ENCODE results near the gene LRRN2. TPM values are rescaled to one million over a fixed set of nuclear protein-coding genes. Genes with fewer than 3 reads are reported as not detected.
"Not testable (repeated sequence)": the region's sequence is repeated elsewhere in the genome, so short reads cannot be mapped to it uniquely, and the experiment has no call there.

LRRN2 gene
- total RNA-seq, 2 donors from 2014 or later = 5.6 to 23.0 TPM

DNA sequence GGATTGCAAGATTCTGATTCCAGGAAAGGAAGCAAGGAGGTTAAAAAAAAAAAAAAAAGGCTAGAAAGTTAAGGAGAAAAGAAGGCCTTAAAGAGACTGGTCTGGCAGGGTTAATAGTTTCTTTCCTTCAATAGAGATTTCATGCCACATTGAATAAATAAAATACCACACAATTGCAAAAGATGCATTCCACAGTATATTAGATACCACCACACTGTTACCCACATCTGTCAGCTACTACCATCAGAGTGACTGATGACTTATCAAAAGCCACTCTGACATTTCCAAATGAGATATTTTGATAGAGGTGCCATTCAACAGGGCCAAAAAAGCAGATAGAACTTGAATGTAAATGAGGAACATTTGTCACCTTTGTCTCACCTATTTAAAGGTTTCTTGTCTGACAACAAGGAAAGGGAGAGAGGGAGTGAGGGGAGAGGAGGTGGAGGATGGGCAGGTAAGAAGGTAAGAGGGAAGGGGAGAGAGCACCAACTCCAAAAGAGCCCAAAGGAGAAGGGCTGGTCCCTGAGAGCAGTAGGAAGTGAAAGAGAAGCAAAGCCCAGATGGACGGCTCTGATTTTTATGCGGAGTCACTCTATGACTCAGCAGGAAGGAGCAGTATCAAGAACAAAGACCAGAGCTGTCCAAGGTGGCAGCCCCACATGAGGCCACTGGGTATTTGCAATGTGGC, 38.3 kb downstream of the LRRN2 start:
- peak; percentile 40 for ATAC-seq
- peak in 1 of 2 donors; percentile 42 for DNase-seq
- intact Hi-C loops (cut with DNase I, micrococcal nuclease) = no loop called here

DNA sequence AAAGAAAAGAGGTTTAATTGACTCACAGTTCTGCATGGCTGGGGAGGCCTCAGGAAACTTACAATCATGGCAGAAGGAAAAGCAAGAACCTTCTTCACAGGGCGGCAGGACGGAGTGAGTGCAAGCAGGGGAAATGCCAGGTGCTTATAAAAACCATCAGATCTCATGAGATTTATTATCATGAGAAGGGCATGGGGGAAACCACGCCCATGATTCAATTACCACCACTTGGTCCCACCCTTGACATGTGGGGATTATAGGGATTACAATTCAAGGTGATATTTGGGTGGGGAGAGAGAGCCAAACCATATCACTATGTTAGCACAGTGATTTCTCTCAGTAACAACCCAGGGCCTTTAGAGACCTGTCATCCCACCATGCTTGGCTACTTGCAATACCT, 39.9 kb downstream of the LRRN2 start:
- no peak for DNase-seq
- ATAC-seq = peak; percentile 18
- intact Hi-C loops (cut with DNase I, micrococcal nuclease) = no loop called here

DNA sequence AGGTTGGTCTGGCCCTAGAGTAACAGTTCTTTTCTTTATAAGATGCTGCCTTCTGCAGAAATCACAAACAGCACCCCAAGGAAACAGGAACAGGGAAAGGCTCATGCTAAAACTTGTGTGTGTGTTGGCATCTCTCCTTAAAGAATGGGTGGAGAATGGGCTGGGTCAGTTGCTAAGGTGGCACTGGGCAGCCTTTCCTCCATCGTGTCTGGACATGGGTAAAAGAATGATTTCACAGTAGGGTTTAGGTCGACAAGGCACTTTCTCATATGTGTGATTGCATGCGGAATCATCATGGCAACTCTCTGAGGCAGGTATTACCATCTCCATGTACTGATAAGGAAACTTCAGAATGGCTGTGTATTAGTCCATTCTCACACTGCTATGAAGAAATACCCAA, 40.3 kb downstream of the LRRN2 start:
- ATAC-seq (no peak), DNase-seq (no peak)
- intact Hi-C loops (cut with DNase I, micrococcal nuclease) = no loop called here

DNA sequence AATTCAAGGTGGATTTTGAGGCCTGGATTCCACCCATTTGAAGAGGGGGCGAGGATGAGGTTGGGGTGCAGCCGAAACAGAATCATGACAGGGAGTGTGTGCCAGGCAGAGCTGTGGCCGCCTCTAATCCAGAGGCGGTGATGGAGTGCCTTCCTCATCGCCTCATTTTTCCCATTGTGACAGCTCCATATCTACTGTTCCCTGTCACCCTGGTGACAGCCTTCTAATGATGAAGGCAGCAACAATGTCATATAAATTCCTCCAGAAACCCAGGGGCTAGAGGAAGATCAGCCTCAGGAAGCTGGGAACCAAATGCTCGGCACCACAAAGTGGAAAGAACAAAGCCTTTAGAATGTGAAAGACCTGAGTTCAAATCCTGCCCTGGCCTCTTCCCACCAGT, 42.0 kb downstream of the LRRN2 start:
- DNase-seq (no peak), ATAC-seq (no peak)
- intact Hi-C loops (cut with DNase I, micrococcal nuclease) = no loop called here

DNA sequence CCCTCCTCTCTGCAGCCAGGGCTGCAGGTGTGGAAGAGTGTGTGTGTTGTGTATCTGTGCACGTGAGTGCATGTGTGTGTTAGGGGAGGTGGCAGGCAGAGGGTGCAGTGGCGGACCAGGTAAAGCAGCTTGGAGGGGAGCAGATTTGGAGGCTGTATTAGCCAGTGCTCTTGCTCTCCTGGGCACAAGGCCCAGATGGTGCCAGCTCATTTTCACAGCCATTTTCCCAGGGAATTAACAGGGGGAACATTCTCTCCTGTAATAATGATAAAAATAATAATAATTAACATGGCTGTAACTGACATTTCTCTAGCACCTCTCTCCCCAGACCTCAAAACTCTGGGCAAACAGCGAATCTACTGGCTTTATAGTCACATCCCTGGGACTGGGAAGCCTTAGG, 43.6 kb downstream of the LRRN2 start:
- DNase-seq = no peak
- ATAC-seq = no peak
- intact Hi-C loops (cut with DNase I, micrococcal nuclease) = no loop called here

DNA sequence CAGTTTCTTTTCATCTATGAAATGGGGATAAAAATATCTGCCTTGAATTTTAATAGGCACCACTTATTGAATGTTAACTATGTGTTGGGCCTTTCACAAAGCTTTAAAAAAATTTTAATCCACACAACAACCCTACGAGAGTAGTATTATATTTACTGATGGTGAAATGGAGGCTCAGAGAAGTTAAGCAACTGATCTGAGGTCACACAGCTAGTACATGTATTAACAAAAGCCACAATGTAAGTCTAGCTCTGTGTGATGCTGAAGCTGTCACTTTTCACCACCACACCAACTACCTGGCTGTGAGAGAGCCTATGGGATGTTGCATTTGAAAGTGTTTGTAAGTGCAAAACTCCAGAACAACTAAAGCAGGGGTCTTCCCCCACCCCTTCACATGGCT, 44.1 kb downstream of the LRRN2 start:
- intact Hi-C loops (cut with DNase I, micrococcal nuclease) = no loop called here
- ATAC-seq = no peak
- no peak for DNase-seq

DNA sequence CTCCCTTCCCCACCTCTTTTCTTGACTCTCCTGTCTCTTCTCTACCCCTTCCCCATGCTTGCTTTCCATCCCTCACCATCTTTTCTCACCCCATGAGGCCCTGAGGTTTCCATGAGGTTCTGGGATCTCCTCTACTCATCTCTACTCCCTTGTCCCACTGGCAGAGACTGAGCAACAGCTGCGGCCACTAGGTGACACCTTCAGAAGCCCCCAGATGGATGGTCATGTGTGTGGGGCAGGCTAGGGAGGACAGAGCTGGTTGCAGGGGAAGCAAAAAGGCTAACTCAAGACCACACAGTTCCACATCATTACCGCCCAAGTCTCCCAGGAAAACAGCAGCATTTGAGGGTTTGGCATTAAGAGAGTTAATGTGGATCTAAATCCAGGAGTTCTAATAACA, 45.0 kb downstream of the LRRN2 start:
- intact Hi-C loops (cut with DNase I, micrococcal nuclease) = no loop called here
- no peak for DNase-seq
- no peak for ATAC-seq

DNA sequence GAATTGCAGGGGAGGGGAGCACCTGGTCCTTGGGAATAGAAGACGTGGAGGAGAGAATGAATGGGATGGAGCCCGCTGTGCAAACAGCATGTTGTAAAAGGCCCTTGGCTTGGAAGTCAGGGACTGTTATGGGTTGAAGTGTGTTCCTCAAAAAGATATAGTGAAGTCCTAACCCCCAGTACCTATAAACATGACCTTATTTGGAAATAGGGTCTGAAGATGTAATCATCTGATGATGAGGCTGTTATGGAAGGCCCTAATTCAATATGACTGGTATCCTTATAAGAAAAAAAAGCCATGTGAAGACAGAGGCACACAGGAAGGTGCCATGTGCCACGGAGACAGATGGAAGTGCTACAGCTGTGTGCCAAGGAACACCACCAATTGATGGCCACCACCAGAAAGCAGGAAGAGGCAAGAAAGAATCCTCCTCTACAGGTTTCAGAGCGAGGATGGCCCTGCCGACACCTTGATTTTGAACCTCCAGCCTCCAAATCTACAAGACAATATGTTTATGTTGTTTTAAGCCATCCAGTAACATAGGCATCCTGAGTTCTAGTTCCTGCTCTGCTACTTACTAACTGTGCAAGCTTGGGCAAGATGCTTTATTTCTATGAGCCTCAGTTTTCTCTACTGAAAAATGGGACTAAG, 51.2 kb downstream of the LRRN2 start:
- ATAC-seq (no peak), DNase-seq (no peak)
- intact Hi-C loops (cut with DNase I, micrococcal nuclease) = no loop called here

DNA sequence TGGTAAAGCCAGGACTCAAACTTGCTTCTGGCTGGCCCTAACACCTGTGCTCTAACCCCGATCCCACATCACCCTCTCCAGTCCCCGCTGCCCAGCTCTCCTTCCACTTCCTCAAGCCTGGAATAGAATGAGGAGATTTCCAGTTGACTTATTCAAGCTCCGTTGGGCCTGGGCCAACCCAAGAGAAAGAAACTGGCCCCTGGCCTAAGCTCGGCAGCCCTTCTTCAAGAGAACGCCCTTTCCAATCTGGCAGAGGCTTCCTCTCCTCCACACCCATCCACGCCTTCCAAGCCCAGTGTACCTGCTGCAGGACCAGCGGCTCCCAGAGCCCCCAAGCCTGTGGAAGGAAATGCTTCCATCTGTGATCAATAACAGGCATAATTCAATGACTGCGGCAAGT, 51.9 kb downstream of the LRRN2 start:
- DNase-seq (no peak), ATAC-seq (no peak)
- intact Hi-C loops (cut with DNase I, micrococcal nuclease) = no loop called here

DNA sequence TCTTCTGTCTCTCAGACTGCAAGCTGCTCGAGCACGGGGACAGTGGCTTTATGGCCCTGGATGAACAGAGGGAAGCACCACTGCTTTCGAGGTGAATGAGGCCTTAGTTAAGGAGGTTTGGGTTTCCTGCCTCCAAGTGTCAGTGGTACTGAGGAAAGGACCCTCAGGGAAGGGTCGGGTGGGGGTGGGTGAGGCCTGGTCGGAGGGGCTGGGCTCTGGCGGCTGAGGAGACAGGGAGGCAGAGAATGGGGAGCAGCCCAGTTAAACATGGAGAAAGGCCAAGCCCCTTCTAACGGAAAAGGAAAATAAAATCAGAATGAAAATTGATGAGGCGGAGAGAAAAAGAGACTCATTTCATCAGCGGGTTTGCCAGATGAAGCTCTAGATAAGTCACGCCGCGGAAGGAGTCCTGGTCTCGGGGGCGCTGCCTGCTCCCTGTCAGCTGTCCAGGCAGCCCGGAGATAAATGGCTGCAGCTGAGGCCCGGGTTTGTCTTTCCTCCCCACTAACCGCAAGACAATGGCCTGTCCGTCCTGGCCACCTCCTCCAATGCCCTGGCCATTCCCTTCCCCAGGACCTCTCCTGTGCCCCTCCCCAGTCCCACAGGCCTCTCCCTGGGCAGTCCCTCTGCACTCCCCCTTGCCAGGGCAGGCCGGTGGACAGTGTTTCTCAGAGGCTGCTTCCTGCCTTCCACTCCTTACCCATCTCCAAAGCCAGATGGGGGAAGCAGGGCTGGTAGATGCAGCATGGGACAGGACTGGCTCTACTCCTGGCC, 55.2 kb downstream of the LRRN2 start:
- DNase-seq = no peak
- ATAC-seq = no peak
- intact Hi-C loops (cut with DNase I, micrococcal nuclease) = no loop called here

DNA sequence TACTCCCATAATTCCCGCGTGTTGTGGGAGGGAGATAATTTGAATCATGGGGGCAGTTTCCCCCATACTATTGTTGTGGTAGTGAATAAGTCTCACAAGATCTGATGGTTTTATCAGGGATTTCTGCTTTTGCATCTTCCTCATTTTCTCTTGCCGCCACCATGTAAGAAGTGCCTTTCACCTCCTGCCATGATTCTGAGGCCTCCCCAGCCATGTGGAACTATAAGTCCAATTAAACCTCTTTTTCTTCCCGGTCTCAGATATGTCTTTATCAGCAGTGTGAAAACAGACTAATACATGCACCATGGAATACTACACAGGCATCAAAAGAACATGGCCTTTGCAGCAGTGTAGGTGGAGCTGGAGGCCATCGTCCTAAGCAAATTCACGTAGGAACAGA, 56.1 kb downstream of the LRRN2 start:
- intact Hi-C loops (cut with DNase I, micrococcal nuclease); ATAC-seq; DNase-seq: not testable (repeated sequence)

DNA sequence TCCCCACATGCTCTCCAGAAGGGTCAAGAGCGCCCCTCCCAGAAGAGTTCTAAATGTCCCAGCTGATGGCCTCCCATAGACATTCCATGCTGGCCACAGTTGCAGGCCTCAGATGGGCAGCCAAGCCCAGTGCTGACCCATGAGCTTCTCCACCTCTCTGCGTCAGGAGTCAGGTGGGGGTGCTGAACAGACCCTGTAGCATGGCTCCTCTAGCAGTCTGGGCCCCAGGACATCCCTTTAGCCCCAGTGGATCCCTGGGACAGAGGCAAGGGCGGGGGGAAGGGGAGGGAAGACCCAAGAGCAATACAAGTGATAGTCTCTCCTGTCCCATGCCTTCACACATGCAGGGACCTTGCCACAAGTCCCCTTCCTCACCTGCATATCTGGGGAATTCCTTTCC, 56.7 kb downstream of the LRRN2 start:
- intact Hi-C loops (cut with DNase I, micrococcal nuclease) = no loop called here
- no peak for ATAC-seq
- DNase-seq = no peak

DNA sequence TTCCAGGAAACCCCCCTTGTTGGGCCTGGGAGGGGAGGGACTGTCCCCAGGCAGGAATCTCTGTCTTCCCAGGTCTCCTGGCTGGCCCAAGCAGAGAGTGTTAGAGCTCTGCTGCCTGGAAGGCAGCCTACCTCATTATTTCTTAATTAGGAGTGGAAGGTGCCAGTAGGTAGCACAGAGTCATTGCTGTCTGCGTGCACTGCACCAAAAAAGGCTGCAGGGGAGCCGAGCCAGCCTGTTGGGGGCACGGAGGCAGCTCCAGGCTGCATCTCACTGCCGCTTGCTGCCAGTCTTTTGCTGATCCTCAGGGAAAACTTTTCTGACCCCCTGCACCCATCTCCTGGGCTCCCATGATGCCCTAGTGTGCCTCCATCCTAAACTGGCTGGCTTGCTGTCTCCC, 58.1 kb downstream of the LRRN2 start:
- intact Hi-C loops (cut with DNase I, micrococcal nuclease) = no loop called here
- ATAC-seq (no peak), DNase-seq (no peak)

DNA sequence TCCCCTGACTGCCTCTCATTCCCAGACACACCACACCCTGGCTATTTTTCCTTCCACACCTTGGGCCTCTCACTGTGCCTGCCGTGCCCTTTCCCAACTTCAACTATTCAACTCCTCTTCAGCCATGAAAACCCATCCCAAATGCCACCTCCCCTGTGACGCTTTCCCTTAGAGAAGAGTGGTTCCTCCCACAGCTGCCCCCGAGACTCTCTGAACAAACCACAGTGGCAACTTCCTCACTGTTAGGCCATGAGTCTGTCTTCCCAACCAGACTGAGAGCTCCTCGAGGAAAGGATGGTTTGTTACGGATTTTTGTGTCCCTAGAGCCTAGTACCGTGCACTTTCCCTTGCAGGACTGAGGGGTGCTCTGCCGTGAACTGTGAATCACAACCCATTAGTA, 59.2 kb downstream of the LRRN2 start:
- intact Hi-C loops (cut with DNase I, micrococcal nuclease) = no loop called here
- ATAC-seq (no peak), DNase-seq (no peak)

DNA sequence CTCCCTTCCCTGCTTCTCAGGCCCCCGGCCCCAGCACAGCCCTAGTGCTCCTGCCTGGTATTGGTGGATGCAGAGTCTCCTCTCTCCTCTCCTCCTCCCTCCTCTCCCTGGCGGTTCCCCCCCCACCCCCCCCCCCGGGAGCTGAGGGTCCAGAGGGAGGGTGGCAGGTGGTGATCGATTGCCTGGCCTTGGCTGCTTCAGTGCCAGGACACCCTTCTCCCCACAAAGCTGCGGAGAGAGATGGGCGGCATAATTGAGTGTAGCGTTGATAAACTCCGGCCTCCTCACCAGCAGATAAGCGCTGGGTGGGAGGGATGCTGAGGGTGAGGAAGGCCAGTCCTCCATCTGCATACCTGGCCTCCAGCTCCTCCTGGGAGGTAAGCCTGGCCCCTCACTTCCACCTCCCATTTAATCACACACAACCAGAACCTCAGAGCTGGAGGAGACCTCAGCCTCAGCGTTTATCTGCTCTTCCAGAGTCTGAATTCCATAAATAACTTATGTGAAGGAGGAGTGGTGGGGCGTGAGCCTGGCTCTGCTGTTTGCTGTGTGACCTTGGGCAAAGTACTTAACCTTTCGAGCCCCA, 60.8 kb downstream of the LRRN2 start:
- intact Hi-C loops (cut with DNase I, micrococcal nuclease) = no loop called here

DNA sequence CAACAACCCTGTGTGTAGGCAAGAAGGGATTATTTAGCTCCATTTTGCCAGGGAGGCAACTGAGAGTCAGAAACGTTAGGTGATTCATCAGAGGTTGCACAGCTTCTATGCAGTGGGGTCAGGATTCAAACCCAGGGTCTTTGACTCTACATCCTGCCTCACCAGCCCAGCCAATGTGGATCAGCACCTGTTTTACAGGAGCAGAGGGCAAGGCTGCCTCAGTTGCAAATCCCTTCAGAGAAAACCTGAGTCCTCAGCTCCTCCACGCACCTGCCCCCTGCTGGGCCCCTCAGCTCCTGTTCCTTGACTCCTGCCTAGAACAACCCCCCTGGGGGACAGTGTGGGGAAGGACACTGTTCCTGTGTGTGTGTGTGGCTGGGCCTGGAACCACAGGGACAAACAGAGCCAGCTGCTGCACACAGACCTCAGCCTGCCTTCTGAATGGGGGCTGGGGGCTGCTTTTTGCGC, 61.6 kb downstream of the LRRN2 start:
- DNase-seq (no peak), ATAC-seq (no peak)

More for the DNA sequence above, 60.8 kb downstream of the LRRN2 start:
- no peak for DNase-seq
- no peak for ATAC-seq

DNA sequence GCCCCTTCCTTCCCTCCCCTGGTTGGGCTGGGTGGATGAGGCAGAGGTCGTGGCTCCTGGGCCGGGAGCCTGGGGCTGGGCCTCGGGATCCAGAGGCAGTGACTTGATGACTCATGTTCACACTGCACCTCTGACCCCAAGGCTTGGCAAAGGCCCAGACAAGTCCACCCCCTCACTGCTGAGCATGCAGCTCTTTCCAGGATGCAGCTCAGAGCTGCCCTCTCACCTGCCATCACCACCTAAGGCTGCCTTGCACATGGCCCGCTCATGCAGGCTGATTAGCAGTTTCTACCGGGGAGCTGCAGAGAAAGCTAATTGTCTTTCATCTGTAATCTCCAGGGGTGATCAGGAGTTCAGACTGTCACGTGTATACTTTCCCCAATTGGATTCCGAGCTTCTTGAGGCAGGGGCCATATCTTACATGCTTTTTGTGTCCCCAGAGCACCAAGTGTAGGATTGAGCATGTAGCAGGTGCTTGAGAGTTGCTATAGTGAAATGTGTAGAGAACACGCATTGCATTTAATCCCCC, 62.1 kb downstream of the LRRN2 start:
- intact Hi-C loops (cut with DNase I, micrococcal nuclease) = no loop called here

More for the DNA sequence above, 61.6 kb downstream of the LRRN2 start:
- intact Hi-C loops (cut with DNase I, micrococcal nuclease) = no loop called here

DNA sequence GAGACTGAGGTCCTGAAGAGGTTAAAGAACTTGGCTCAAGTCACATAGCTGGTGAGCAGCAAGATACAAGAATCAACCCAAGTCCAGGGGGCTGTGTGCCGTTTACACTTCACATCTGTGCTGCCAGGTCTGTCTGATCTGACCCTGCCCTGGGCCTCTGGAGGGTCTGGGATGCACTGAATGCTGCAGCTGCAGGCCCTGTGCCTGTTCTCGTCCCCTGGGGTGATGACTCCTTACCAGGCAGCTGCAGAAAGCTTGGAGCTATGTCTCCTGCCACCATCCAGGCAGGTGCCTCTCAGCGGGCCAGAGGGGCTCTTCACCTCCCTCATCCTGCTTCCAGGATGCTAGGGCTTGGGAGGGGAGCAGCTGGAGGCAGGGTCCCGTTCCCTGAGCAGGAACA, 63.5 kb downstream of the LRRN2 start:
- intact Hi-C loops (cut with DNase I, micrococcal nuclease) = no loop called here
- DNase-seq = no peak
- no peak for ATAC-seq

More for the DNA sequence above, 62.1 kb downstream of the LRRN2 start:
- peak; percentile 90 for ATAC-seq
- DNase-seq = peak in 1 of 2 donors; percentile 40

DNA sequence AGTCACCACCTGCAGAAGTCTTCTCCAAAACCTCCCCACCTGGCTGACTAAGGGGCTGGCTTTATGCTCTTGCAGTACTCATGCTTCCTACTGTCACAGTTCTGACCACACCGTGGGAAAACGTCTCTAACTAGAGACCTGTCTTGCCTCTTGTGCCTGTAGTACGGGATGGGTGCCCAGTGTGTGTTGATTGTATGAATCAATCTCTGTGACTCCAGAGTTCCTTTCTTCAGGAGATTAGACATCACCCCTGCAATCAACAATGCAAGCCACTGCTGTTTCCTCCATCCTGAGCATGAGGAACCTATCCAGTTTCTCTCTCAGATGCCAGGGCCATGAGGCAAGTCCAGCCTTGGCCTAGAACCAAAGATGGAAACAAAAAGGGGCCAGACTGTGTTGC, 64.1 kb downstream of the LRRN2 start:
- intact Hi-C loops (cut with DNase I, micrococcal nuclease) = no loop called here
- ATAC-seq = no peak
- DNase-seq = no peak

Data from left colon (tissue), 2 donors.